GM18502 (cell line): ENCODE measurements around the gene MRS2.
"Not testable (repeated sequence)": the region's sequence is repeated elsewhere in the genome, so short reads cannot be mapped to it uniquely, and the experiment has no call there.

Experiments used
- ATAC-seq: cut with Tn5 transposase; IDR thresholded peaks from one replicate; pipeline ENCODE4 v1.9.1; 2021; ENCODE audit warnings: mild to moderate bottlenecking; ENCODE audit not compliant: unreplicated experiment, poor library complexity

MRS2 gene

GRCh38 chr6:24385536-24386269, 17.0 kb upstream of the MRS2 start:
- ATAC-seq, result no peak

GRCh38 chr6:24387818-24388217, 14.9 kb upstream of the MRS2 start:
- ATAC-seq, result no peak

GRCh38 chr6:24391208-24391607, 11.5 kb upstream of the MRS2 start:
- no peak for ATAC-seq

GRCh38 chr6:24391756-24392405, 10.9 kb upstream of the MRS2 start:
- no peak for ATAC-seq

- ATAC-seq, result no peak
Measured at GRCh38 chr6:24394061-24394779, 8.5 kb upstream of the MRS2 start.

GRCh38 chr6:24394780-24395437, 7.8 kb upstream of the MRS2 start:
- ATAC-seq, result no peak

- ATAC-seq, result no peak
Measured at GRCh38 chr6:24396824-24397223, 5.9 kb upstream of the MRS2 start.

- ATAC-seq, result no peak
Measured at GRCh38 chr6:24397631-24398030, 5.1 kb upstream of the MRS2 start.

- not testable (repeated sequence) for ATAC-seq
Measured at GRCh38 chr6:24400045-24401039, 2.4 kb upstream of the MRS2 start.

- ATAC-seq, result no peak
Measured at GRCh38 chr6:24401458-24401857, 1.3 kb upstream of the MRS2 start.

- ATAC-seq, result no peak
Measured at GRCh38 chr6:24403501-24403824, 727 bp downstream of the MRS2 start.

GRCh38 chr6:24405262-24405661, 2.5 kb downstream of the MRS2 start:
- no peak for ATAC-seq

GRCh38 chr6:24408719-24409410, 6.1 kb downstream of the MRS2 start:
- ATAC-seq, result peak; percentile 93

GRCh38 chr6:24410622-24411021, 7.9 kb downstream of the MRS2 start:
- no peak for ATAC-seq

- no peak for ATAC-seq
Measured at GRCh38 chr6:24412294-24412693, 9.6 kb downstream of the MRS2 start.

GRCh38 chr6:24414531-24414930, 11.8 kb downstream of the MRS2 start:
- not testable (repeated sequence) for ATAC-seq

- ATAC-seq, result peak; percentile 84
Measured at GRCh38 chr6:24415753-24416152, 13.0 kb downstream of the MRS2 start.

GRCh38 chr6:24419526-24419925, 16.8 kb downstream of the MRS2 start:
- ATAC-seq, result no peak

GRCh38 chr6:24425091-24425490, 22.4 kb downstream of the MRS2 start:
- ATAC-seq, result no peak
